GM19395 (cell line): ENCODE measurements around the gene VSNL1.

ENCODE experiments used
- ATAC-seq: cut with Tn5 transposase; IDR thresholded peaks from one replicate; pipeline ENCODE4 v1.9.1; 2021; ENCODE audit warnings: mild to moderate bottlenecking, moderate library complexity; ENCODE audit not compliant: unreplicated experiment

The VSNL1 gene

DNA sequence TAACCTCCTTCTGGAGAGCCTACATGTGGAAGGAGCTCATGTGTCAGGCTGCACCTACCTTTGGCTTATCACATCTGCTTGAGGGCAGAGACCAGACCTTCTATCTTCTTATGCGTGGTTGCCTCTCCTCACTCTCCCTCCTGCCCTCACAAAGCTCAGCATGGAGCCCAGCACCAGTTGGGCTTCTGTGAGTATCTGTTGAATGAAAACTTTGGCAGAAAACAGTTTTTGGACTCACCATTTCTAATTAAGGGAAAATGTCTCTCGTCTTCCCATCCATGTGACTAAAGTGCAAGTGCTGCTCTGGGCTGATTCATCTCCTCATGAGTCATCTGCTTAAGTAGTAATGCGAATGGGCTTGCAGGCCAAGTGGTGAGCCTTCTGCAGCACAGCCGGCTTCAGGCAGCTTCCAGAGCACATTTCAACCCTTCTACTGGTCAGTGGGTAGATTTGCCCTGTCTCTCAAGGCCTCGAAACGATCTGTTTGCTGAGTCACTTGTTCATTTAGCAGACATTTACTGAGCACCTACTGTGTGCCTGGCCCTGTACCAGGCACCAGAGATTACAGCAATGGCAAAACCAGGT, 102.6 kb downstream of the VSNL1 start:
- ATAC-seq = no peak

DNA sequence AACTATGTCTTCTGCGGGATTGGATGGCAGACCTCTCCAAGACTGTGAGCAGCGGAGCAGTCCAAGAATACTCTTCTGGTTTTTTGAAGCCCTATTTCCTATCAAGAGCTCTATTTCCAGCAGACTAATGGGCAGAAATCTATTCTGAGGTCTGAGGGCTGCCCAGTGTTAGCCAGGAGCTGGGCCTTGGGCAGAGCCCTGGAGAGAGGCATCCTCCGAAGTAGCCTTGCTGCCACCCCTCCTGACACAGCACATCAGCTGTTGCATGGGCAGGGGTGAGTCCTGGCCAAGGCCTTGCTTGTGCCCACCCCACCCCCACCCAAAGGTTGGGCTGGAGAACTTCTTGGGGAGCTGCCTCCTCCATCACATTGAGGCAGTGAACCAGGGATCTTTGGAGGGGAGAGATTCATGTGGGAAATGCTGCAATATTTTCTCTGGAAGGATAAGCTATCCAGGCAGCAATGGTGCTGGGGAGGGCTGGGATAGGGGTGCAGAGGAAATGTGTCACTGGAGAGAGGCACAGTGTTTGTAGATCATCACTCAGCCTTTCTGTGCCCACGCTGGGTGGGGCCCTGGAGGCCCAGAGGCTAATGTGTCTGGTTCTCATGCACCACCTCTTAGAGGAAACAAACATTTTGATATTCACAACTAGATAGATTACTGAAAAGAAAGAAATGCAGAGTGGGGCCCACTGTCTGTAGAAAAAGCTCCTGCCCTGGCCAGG, 104.7 kb downstream of the VSNL1 start:
- ATAC-seq = no peak

DNA sequence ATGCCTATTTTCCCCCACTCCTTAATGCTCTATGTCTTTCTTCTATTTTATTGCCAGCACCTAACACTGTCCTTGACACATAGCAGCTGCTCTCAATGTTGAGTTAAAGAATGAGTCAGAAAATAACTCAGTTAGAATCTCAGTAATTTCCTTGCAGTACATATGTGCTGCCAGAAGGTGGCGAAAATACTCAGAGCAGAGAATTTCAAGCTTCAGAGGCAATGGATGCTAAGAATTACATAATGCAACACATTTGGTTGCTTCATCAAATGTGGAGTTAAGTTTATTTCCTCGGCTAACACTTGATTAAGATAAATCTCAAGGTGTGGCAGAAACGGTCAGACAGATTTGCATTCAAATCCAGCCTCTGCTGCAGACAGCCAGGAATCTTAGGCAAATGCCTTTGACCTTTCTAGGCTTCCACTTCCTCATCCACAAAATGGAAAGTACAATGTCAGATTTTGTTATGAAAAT, 105.6 kb downstream of the VSNL1 start:
- ATAC-seq = peak; percentile 93

DNA sequence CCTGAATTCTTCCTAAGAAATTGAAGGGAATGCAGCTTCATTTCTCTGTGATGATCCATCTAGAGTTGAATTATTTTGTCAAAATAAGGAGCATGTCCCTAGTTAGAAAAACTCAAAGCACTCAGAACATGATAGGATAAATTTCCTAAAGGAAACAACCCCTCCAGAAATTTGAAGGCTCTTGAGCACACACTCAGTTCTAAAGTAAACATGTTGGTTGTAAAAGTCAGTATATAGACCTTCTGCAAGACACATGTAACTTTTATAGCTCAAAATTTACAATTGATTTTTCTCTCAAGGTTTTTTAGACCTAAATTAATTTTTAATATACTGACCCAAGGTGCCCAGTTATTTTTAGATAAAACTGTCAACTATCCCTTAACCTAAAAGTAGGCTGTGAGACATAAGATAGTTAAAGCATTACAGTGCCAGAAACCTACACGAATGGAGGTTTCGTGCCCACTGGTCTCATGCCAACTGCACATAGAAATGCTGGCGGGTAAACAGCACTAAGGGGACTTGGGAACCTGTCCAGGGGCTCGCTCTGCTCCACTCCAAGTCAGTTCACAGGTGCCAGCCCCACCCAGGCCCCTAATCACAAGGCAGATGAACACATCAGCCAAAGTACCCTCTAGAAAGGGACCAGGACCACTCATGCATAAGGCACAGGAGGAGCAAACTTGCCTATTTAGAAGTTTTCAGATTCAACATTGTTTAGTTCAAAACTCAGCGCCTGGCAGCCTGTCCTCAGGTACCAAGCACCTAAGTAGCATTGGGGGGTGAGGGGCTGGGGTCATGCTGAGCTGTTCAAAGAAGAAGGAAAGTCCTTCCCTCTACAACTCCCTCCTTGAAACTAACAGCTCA, 106.6 kb downstream of the VSNL1 start:
- no peak for ATAC-seq

DNA sequence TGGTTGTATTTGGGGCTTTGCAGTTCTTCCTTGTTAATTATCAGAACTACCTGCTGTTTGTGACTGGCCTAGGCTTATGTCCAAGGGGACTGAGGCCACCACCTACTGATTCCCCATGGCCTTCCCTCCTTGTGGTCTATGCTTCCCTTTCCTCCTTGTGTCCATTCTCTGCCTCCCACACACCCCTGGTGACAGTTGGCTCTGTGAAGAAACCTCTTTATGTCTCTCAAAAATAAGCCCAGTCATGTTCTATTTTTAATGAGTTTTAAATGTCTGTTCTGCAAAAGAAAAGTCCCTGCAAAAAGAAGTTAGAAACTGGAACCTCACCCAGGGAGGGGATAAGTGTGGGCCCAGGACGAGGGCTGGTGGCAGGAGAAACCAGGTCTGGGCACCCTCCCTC, 108.1 kb downstream of the VSNL1 start:
- ATAC-seq = no peak

DNA sequence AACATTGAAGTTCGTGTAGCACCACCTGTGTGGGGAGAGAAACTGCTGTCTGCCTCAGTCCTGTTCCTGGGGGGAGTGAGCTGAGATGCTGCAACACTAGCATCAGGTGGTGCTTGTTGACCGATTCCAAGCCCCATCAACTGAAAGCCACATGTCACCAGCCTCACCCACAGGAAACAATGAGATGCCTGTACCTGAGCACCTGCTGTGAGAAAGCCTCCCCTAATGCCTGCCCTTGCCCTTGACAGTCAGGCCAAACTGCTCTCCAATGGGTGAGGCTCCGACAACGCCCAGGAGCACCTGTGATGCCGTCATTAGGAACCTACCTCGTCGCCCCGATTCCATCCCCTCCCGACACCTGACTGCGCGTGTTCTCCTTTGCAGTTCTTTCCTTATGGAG, 108.5 kb downstream of the VSNL1 start:
- no peak for ATAC-seq

DNA sequence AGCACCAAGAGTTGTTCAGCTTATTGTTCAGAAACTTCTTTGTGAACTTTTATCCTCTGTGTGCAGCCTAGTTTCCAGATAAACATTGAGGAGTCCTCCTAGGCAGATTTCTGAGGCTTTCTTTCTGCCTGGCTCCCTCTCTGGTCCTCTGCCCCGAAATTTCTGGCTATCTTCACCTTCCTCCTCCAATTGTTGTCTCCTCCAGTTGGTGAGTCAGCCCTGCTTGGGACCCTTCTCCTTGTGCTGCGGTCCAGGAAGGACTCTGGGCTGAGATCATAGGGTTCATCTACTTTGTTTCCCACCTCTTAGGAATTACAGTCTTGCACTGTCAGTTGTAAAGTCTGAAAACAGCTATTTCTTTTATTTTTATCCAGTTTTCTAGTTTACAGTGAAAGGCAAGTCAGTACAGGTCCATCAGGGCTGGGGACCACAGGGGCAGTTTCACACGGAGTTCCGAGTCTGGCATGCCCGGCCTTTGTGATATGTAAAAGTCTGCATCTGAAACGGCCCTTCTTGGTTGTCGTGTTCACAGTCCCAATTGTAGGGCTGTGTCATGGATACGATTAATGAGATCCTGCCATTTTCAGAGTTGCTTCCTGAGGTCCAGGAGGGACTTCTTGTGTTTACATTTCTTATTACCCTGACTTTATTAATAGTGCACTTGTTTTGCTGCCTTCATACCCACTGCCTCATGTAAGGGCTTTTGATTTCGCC, 112.3 kb downstream of the VSNL1 start:
- no peak for ATAC-seq

DNA sequence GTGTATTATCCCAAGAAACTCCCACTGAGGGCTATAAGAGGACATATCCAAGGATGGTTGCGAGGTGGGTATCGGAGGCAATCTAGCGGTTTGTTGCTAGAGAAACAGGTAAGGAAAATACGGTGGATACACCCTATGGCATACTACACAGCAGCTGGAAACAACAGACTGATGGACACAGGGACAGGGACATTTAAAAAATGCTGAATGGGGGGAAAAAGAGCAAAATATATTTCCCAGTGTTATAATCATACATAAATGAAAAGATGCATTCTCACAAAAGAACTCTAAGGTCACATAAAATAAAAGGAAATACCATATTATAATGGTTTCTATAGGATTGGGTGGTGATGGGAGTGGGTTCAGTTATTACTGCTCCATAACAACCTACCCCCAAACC, 117.3 kb downstream of the VSNL1 start:
- no peak for ATAC-seq

DNA sequence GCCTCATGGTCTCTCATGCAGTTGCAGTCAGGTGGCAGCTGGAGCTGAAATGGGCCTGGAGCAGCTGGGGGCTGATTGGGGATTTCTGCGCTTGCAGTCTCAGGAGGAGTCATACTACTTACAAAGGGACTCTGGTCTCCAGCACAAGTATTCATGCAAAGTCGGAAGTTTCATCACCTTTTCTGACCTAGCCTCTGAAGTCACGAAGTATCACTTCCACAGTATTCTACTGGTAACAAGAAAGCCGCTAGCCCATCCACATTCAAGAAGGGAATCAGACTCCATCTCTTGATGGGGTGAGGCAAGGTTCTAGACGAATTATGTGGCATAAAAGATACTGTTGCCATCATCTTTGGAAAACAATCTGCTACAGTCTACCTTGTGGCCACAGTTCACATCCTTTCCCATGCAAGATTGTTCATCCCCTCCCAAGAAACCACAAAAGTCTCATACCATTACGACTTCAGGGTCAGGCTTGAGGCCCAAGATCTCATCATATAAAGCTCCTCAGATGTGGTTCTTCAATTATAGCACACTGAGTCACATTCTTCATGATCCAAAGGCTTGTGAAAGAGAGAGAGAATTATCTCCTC, 117.9 kb downstream of the VSNL1 start:
- ATAC-seq = peak; percentile 61

DNA sequence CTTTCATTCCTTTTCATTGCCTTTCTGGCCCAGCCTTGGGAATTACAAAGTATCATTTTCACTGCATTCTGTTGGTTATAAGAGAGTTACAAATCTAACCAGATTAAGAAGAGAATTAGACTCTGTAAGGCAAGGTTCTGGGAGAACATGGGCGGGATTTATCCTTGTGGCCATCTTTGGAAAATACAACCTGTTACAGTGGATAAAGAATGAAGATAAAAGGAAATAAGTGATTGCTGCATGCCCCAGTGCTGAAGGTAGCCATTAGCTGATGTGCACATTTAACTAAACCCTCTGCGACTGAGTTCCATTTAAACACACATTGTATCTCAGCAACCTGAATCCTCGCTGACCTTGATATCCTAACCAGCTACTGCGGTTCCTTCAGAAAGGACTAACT, 119.7 kb downstream of the VSNL1 start:
- no peak for ATAC-seq

DNA sequence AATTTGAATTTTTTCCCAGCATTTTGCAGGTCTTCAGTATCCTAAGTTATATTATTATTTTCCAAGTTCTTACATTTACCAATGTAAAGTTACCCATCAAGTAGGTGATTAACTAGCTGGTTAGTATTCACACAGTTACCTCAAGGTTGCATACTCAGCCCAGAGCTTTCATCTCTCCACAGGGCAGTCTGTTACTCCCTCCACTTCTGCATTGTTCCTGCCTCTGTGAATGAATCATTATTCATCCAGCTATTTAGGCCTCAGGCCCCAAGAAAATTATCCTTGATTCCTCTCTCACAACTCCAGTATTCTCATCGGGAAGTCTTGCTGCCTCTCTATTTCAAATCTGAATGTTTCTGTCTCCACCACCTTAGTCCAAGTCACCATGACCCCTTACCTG, 121.0 kb downstream of the VSNL1 start:
- no peak for ATAC-seq

DNA sequence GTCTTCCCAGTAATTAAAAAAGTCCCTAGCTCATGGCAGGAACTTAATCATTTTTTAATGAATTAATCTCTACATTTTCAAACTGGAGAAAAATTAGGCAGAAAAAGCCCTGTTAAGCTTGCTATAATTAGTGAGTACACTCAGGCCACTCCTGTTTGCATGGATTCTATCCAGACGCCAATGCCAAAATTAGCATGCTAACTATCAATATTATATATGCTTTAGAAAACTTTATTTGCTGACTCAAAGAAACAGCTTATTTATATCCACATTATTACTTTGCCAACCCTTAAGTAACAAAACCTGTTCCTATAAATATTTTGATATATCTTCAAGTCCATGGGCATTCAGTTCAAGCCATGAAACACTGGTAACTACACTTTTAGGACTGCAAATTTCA, 122.2 kb downstream of the VSNL1 start:
- no peak for ATAC-seq

DNA sequence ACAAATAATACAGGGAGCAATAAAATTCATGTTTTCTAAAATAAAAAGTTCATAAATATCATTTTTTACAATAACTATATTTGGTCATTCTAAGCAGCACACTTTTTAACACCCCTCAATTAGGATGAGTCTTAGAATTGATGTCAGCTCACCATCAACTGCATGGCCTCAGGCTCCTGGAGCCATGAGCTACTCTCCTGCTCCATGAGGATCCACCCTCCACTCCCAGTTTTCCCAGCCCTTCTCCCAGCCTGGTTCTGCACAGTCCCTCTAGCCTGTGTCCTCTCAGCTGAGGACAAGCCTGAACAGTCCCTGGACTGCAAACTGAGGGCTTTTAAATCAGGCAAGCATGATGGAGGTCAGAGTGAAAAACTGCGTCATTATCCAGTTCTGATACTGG, 124.0 kb downstream of the VSNL1 start:
- no peak for ATAC-seq

DNA sequence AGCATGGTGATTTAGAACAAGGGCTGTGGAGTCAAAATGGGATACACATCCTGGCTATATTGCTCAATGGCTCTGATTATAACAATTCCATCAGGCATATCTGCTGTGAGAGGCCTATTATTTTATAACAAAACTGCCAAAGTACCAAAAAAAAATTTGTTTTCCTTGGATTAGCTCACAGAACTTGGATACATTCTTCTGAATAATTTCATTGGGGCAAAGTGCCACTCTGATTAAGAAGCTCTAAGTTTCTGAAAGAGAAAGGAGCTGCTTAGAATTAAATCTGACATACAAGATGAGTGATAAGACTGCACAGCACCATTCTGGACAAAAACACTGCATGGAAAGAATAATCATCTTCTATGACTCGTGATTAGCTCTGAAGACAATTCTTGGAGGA, 127.4 kb downstream of the VSNL1 start:
- no peak for ATAC-seq

DNA sequence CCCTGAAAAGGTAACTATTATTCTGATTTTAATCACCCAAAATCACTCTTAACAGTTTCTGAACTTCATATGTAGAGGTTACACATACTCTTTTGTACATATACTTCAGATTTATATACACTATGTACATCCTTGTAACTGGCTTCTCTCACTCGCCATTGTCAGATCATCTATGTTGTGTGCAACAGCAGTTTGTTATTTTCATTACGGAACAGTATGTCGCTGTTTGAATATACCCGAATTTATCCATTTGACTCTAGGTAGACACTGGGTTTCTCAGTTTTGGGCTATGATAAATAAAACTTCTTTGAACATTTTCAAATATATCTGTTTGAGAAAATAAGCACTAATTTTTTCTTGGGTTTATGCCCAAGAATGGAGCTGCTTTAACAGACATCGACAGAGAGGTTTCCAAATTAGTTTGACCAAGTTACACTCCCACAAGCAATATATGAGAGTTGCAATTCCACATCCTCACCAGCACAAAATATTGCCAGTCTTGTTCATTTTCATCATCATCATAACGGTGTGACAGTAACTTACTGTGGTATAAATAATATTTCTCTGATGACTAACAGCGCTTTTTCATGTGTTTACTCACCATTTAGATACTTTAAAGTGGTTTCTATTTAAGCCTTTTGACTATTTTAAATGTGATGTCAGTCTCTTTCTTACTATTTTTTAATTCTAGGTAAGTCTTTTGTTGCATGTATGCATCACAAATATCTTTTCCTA, 132.3 kb downstream of the VSNL1 start:
- peak; percentile 51 for ATAC-seq

DNA sequence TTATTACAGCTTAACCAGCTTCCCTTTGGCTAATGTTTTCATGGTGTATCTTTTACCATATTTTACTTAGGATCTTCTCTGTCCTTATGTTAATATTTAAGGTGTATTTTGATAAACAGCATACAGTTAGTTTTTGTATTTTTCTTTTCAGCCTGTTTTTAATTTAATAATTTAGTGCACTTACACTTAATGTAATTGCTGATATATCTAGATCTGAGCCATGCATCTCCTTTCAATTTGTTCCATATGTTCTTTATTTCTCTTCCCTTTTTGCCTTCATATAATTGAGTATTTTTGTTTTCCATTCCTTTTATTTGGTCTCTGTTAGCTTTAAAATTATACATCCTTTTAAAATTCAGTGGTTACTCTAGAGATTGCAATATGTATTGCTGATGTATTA, 134.3 kb downstream of the VSNL1 start:
- ATAC-seq = no peak

DNA sequence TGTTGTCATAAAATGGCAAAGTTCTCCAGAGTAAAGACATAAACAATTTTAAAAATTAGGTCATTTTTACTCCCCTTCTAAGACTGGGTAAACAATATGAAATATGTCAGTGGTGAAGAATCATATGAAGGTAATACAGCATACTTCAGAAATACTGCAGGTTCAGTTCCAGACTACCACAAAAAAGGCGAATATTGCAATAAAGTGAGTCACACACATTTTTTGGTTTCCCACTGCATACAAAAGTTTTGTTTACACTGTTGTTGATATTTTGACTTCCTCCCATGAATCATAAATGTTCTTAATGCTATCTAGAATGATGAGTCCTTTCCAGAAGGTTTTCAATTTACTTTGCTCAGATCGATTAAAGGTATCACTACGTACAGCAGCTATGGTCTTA, 139.6 kb downstream of the VSNL1 start:
- no peak for ATAC-seq

DNA sequence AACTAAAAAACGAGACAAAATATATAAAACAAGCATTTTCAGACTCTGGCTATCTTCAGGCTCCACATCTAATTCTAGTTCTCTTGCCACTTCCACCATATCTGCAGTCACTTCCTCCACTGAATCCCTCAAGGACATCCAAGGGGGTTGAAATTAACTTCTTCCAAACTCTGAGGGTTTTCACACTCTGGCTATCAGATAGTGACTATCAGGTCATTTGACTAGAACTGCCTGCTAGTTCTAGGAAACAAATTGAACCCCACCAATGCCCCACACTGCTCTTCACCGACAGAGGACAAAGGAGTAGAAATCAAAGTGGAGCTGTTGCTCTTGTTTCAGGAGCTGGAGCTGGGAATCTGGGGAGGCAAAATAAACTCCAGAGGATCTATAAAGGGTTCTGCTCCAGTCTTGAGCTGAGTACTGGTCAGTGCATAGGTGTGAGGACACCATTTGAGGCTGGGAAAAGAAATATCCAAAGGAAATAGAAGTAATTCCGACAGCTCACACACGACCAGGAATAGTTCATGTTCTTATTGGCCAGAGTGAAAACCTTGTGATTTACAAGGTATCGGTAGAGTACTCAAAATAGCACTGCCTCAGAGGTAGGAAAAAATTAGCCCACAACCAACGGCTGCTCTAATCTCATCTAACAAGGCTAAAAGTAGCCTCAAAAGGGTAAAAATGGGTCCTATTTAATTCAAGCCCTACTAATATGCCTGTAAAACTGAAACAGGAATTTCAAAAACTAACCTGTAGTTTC, 141.8 kb downstream of the VSNL1 start:
- no peak for ATAC-seq

DNA sequence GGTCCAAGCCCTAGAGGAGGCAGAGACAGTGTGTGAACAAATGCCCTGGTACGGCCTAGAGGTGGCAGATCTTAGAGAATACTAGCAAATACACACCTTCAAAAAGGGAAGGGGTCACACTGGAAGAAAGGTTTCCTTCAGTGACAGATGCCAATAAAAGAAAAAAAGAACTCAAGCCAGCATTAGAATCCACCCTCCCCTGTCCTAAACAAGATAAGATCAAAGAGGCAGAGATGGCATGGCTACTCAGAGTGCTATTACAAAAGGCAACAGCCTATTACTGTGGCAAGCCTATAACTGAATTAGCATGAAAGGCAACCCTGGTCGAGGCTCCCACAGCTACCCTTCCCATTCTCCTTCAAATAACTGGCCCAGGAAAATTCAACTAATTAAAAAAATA, 143.5 kb downstream of the VSNL1 start:
- no peak for ATAC-seq
